GM18520 (cell line): Measurements from ENCODE around the gene PRKCE.
A peak's percentile ranks its signal among the peaks of the same experiment; 100 is the strongest.
"Not testable (repeated sequence)": the region's sequence is repeated elsewhere in the genome, so short reads cannot be mapped to it uniquely, and the experiment has no call there.

Experiments used
- ATAC-seq: cut with Tn5 transposase; IDR thresholded peaks from one replicate; pipeline ENCODE4 v1.9.1; 2021; ENCODE audit not compliant: unreplicated experiment

Gene PRKCE

DNA sequence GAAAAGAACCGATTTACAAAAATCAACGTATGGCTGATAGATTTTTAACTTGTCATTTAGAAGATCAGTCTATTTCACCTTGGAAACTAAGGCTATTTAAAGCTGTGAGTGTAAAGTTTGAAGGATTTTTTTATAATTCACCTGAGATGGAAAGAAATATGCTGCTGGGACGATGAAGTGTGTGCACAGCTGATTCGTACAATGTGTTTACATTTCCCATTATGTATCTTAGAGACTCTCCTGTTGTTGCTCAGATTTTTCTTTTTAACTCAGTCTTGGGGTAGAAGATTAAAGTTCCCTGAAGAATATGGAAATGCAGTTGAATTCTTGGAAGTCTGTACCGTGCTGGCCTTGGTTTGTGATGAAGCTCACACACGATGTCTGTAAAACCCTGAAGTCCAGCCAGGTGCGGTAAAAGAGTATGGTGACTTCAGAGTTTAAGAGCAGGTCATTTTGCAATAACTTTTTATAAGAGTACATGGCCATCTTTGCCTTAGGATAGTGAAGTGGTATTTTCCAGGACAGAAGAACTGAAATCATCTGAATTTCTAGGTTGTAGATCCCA is 250.1 kb downstream of the PRKCE start:
- no peak for ATAC-seq

DNA sequence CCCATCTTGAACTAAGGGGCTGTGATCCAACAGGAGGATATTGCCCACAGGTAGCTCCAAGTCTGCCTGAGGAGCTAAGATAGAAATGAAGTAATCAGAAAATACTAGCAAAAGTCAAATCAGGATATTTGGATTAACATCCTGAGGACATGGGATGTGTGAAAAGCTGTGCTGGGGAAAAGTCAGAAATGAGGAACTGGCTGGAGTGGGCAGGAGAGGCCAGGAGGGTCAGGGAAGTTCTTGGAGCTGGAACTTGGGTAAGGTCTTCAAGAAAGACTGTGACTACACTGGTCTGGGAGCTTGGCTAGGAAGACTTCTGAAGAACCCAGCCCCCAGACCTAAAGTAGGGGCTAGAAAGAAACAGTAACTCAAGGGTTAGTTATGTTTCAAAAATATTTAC is 250.9 kb downstream of the PRKCE start:
- ATAC-seq: no peak

DNA sequence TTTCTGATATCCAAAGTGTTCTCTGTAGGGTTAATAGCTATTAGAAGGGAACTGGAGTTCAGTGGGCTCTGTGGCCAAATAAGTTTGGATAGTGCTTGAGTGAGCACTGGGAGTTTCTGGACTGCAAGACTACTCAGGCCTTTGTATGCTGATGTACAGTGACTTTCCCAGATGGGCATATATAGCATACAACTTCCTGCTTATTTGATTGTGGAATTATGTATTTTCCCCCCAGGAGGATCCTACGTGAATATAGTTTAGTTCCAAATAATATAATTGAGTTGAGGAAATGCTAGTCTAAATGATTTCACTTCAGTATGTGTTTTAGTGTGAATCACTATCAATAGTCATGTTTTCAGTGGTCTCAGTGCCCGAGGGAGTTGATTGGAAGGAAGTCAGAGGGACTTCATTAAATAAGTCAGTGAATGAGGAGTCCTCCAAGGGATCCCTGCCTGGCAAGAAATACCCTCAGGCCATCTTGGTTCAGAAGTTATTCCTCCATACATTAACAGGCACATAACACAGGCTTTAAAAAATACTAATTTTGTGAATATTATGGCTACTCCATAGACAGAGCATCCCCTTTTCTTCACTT is 251.4 kb downstream of the PRKCE start:
- ATAC-seq: no peak

DNA sequence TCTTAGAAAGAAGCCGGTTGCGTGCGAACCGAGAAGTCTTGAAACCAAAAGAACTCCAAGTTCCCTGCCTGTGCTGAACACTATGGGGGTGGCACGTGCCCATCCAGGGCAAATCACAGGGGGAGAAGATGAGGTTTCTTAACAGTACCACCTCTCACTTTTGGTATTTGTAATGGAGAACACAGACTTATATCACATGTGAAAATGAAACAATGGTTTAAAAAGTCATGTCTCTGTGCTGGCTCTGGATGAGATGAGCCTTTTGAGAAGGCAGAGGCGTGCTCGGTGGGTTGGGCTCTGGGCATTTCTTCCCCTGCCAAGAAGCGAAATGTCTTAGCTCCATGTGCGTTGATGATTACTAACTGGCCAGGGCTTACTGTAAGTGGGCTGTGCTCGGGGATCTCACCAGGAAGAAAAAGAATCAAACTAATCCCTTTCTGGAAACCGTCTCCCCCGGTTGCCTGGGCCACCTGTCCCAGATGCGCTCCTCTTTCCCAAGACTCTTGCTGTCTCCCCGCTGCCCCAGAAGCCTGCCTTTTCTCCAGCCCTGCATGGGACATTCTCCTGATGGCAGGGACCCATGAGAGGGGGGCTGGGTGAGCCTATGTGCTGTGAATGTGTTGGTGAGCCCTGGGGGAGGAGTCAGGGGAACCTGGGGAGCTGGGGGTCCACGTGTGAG is 252.9 kb downstream of the PRKCE start:
- peak; percentile 63 for ATAC-seq

DNA sequence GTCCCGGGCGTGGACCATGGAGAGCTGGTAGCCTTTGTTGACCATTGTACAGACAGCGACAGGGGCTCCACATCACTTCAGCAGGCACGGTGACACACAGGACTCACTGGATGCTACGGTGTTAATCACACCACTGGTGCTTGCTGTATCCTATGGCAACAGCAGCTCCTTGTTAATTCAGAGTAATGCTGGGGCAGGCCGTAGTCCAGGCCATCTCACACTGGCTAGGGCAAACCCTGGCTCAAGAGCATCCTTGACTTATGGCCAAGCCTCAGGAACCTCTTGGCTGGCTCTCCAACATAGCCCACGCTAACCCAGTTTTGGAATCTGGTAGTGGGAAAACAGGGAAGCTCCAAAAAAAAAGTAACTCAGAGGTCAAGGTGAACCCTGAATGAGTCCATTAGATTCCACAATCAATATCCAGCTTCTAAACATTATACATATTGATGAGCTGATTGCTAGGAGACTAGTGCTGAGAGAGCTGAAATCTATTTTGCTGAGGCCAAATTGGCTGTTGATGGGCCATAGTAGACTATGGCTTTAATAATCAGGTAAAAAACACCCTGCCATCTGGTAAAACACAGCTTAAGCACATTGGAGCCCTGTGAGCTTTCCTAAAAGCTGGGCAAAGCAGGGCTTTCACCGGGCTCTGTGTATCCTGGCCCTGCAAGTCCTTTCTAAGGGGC is 253.6 kb downstream of the PRKCE start:
- ATAC-seq: no peak

DNA sequence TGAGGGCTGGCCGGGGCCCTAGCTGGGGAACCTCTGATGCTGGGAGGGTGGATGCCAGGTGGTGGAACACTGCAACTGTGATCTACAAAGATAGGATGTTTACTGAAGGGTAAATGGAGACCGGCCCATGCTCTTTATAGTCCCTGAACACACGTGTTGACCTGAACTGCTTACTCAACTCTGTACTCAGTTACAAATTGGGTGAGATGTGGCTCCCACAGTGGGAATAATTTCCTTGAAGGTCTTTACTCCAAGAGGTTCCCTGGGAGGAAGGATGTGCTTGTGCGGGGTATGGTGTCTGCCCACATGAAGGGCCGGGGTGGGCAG is 254.1 kb downstream of the PRKCE start:
- ATAC-seq: no peak

DNA sequence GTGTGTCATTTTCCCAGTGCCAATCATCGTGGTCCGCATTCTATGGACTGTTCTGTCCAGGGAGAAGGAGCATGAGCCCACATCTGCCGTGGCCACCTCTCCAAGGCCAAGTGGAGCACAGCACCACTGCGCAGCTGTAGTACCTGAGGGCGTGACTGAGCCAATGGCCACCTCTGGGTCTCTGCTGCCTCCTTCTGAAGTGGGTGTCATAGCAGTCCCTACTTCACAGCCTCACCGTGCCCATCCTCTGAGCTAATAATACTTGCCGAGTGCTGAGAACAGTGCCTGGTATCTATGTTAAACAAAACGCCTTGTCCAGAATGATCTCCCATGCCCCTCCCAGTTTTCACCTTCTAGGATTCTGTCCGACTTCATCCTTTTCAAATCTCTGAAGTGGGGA is 256.1 kb downstream of the PRKCE start:
- no peak for ATAC-seq

DNA sequence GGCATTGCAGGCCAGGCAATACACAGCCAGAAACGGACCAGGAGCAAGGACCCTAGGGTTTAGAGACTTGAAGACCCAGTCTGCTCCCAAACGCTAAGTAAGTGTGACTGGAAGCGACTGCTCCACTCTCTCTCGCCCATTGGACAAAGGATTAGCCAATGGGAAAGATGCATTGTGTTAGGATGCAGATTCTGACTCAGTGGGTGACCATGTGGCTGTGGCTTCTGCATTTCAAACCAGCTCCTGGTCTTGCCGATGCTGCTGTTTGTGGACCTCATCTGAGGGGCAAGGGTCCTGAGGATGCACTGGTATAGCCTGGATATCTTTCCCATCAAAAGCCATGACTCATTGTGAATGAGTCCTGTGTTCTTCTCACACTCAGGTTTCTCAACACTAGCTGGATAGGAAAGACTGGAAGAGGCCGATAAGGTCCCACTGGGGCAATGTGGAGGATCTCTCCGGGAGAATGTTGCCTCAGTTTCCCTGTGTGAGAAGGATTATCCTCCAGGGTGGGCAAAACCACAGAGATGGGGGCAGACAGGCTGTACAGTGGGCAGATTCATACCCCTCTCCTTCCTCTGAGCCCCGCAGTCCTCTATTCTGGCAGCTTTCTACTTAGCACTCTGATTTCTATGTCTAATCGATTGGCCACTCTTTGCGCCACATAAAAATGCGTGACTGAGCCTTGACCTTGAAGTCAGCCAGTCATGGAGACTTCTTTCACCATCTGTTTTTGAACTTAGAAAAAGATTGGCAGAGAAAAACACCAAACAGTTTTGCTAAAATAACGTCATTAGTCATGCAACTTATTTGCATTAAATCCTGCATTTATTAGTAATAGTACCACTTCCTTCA is 257.1 kb downstream of the PRKCE start:
- no peak for ATAC-seq

DNA sequence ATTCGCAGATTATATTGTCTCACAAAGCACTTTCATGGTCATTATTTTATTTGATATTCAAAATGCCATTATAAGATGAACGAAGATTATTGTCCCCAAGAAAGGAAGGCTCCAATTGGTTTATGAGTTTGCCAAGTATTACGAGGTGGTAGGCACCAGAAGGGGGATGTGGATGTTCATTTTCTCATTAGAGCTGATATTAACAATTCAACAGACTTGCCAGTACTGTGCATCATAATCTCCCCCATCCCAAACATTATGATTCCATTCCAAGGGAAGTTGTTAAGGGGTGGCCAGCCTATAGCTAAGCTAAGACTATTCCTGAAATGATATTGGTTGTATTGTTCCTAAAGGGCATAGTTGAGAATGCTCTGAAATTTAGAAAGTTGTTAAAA is 257.7 kb downstream of the PRKCE start:
- ATAC-seq: no peak

DNA sequence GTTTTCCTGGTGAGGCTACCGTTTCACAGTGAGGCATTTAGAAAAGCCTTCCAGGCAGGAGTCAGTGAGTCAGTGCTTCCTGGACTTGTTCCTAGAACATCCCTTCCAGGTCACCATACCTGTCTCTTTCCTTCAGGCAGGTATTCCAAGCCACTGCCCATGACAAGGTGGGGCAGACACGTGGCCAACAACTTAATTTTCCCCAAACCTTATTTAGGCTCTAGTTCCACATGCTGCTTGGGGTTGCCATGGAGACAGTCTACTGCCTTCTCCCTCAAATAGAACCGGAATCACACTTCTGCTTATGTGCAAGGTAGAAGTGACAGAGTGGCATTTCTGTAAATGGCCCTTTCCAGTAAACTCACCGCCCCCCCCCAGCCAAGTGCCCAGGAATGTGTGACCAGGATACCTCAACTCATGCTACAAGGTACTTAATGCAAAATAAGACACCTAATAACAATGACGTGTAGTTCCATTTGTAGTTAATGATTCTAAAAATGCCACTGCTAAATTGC is 258.3 kb downstream of the PRKCE start:
- ATAC-seq: peak; percentile 41

DNA sequence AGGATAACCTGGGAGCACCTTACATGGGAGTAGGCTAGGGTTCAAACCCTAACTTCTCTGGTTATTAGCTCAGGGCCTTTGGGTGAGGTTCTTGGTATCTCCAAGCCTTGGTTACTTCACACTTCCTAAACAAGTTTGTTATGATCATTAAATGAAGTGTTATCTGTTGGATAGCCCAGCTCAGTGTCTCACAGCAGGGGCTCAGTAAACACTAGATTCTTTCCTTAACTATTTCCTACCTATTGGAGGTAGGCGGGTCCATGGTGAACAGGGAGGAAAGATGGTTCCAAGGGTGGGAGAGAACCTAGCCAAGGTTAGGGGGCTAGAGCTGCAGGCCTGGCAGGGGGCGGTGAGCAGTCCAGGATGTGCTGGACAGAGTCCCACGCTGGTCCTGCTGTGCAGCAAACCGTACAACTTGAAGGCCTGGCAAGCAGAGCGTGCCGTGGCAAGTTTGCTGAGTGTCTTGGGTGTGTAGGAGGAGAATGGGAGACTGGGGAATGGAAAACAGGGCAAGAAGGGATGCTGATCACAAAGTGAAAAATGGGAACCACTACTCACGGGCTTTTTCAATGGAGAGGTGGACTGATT is 259.1 kb downstream of the PRKCE start:
- ATAC-seq: no peak

DNA sequence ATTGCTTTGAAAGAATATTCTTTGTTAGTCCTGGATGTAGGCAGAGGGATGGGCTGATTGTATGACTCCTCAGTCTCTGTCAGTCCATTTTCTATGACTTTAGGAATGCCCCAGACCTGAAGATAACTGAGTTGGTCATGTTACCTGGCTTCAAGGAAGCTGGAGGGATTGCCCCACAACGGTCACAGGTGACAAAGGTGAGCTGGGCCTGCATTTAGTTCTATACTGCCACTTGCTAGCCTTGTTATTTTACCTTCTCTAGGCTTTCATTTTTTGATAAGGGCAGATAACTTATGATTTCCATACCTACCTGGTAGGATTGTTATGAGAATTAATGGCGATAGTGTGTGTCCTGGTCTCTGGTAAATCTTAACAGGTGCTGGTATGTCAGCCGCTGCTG is 260.1 kb downstream of the PRKCE start:
- ATAC-seq: no peak

DNA sequence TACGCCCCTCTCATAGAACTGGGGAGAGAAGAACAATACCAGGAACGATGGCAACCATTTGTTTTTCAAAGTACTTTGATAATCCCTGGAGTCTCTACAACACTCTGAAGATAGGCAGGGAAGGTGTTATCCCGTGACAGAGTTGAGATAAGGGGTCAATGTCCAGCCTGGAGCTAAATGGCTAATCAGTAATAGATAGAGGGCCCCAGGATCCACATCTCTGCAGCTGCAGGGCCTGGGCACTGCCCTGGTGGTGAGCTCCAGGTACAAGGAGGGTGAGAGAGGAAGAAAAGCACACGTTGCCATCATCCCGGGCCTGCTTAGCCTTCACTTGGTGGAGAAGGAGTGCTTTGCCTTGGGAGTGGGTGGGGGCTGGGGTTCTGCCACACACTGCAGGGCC is 260.6 kb downstream of the PRKCE start:
- ATAC-seq: no peak

DNA sequence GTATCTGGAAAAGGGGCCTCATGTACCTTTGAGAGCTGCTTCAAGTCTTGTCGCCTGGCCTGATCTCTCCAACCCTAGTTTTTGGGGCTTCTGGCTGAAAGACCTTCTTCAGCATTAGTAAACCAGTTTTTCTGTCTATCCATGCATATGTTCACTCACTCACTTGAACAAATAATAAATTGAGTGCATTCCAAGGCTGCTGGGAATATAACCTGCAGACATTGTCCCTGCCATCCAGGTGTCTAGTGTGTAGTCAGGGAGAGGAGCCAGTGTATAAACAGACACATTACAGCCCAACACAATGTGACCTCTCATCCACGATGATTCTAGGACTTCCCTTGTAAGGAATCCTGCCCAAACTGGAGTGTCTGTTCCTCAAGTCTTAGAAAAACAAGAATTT is 262.1 kb downstream of the PRKCE start:
- no peak for ATAC-seq

DNA sequence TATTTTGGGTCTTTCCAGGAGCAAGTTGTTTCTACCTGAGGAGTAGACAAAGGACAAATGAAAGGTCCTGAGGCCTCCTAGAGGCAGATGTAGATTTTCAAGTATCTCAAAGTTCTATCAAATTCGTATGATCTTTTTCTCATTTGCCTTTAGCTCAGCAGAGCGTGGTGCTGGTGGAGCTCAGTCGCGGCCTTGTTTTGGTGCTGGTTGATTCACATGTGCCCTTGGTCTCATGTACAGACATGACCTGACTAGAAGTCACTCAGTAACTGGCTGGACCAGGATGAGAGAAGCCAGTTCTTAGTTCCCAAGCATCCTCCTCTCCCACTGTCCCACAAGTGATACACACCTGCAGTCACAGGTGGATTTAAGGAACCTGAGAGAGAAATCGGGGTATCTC is 264.0 kb downstream of the PRKCE start:
- ATAC-seq: no peak

DNA sequence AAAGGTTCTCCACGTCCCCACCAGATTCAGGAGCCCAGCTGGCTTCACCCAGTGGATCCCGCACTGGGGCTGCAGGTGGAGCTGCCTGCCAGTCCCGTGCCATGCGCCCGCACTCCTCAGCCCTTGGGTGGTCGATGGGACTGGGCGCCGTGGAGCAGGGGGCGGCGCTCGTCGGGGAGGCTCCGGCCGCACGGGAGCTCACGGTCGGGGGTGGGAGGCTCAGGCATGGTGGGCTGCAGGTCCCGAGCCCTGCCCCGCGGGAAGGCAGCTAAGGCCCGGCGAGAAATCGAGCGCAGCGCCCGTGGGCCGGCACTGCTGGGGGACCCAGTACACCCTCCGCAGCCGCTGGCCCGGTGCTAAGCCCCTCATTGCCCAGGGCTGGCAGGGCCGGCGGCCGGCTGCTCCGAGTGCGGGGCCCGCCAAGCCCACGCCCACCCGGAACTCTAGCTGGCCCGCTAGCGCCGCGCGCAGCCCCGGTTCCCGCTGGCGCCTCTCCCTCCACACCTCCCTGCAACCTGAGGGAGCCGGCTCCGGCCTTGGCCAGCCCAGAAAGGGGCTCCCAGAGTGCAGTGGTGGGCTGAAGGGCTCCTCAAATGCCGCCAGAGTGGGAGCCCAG is 266.2 kb downstream of the PRKCE start:
- not testable (repeated sequence) for ATAC-seq

DNA sequence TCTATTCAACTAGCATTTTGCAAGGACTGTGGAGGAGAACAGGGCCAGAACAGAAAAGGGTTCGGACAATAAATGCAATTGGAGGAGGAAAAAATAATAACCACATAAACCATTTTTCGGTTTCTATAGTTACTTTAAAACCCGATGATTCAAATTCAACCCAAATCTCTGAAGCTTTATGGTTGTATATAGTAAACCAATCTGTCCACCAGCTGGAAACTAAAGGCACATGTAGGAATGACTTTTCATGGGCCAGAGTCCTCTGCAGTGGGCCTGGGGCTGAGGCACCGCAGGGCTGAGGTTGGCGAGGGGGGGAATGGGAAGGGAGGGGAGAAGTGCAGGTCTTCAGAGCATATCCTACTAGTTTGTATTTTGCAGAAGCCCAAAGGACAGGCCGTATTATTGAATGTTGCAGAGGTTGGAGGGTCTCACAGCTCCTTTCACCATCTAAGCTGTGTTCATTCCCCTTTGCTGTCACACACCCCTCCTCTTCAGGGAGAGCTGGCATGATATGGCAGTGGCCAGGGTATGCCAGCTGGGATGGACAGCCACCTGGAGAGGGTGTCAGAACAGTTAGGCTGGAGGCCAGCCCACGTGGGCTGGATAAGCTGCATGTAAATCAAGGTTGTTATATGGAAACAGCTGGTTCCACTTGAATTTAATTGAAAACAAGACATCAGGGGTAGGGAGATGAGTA is 267.1 kb downstream of the PRKCE start:
- no peak for ATAC-seq

DNA sequence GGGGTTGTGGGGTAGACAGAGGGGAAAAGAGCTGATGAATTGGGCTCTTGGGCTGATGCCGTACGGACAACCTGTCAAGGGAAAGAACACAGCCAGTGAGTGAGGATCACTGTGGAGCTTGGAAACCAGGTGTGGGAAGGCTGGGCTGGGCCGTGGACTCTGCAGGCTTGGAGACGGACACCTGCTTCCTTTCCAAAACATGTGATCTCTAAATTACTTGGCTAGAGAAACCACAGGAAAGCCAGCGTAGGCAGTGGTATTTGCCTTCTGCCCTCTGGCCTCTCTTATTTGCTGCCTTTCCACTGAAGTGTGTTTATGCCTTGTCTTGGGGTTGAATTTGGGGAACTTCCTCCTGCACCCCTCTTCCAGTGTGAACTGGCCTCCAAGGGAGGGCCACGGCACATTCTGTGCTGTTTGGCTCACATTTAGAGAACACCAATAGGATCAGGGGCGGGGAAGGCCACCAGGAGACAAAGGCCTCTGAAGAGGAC is 267.7 kb downstream of the PRKCE start:
- ATAC-seq: no peak

DNA sequence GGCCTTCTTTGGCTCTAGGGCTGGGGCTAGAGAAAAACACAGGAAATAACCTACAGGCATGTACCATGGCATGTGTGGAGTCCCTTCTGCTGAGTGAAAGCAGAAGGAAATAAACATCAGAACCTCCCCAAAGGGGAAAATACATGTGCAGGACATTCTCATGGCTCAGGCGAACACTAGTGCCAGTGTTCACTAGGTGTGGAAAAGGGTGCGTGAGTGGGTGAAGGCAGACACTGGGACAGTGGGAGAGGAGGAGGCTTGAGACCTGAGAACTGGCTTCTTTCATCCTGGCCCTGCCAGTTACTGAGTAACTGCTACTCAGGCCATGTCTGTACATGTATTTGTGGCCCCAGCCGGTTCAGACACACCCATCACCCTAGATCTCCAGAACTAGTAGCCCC is 268.2 kb downstream of the PRKCE start:
- ATAC-seq: no peak

DNA sequence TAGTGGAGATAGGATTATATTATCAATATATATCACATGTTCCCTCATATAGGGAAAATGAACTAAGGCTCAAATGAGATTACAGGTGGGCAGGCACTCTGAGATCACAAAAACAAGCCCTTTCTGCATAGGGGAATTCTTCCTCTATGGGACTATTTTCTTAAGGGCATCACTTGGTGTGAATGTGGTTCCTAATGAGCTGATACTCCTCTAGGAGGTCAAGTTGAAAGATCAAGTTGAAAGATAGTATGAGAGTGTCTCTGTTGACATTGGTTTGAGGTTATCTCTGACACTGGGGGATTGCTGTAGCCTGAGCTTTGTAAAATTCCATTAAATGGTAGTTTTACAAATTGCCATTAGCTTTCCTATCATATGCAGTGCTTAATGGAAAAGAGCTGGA is 270.4 kb downstream of the PRKCE start:
- no peak for ATAC-seq
